ENCODE measurements around the gene ELFN1. TPM values are rescaled to one million over a fixed set of nuclear protein-coding genes. Genes with fewer than 3 reads are reported as not detected.

Gene ELFN1
- total and polyA plus RNA-seq, 9 of the 15 experiments (the other 6 are each of a cell fraction or from before 2014, with no cell fraction given), result 0.04 to 0.64 (median 0.18) TPM; not detected in 2

DNA sequence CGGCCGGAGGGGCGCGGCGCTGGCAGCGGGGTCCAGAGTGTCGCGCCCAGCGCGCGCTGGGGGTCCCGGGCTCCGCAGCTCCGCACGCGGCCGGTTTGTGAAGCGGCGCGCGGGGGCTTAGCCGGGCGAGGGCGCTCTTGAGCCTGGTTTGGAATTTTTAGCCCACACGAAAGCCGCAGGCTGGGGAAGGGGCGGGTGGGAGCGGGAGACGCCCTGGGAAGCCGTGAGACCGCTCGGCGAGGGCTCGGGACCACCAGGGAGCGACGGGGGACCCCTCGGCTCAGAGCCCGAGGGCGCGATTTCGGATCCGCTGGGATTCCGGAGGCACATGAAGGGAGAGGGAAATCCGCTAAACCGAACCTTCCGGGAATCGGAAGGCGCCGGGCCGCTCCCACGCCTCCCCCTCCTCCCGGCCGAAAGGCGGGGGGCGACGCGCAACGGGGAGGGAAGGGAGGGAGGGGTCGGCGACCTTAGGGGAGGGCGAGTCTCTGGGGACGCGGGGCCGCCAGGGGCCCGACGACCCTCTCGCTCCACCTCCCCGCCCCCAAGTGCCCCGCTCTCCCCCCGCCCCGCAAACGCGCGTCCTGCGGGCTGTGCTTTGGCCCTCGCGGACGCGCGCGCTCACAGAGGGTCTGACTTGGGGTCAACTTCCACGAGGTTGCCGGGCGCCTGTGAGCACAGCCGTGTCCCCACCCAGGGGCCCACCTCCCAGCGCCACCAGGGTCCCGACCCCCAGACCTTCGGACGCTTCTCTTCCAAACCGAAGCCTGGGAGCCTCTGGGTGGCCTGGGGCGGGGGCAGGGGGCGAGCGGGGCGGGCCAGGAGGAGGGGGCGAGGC is 5.1 kb upstream of the ELFN1 start (continued):
- TF ChIP-seq, protein P1, sequence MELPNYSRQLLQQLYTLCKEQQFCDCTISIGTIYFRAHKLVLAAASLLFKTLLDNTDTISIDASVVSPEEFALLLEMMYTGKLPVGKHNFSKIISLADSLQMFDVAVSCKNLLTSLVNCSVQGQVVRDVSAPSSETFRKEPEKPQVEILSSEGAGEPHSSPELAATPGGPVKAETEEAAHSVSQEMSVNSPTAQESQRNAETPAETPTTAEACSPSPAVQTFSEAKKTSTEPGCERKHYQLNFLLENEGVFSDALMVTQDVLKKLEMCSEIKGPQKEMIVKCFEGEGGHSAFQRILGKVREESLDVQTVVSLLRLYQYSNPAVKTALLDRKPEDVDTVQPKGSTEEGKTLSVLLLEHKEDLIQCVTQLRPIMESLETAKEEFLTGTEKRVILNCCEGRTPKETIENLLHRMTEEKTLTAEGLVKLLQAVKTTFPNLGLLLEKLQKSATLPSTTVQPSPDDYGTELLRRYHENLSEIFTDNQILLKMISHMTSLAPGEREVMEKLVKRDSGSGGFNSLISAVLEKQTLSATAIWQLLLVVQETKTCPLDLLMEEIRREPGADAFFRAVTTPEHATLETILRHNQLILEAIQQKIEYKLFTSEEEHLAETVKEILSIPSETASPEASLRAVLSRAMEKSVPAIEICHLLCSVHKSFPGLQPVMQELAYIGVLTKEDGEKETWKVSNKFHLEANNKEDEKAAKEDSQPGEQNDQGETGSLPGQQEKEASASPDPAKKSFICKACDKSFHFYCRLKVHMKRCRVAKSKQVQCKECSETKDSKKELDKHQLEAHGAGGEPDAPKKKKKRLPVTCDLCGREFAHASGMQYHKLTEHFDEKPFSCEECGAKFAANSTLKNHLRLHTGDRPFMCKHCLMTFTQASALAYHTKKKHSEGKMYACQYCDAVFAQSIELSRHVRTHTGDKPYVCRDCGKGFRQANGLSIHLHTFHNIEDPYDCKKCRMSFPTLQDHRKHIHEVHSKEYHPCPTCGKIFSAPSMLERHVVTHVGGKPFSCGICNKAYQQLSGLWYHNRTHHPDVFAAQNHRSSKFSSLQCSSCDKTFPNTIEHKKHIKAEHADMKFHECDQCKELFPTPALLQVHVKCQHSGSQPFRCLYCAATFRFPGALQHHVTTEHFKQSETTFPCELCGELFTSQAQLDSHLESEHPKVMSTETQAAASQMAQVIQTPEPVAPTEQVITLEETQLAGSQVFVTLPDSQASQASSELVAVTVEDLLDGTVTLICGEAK (IDR thresholded peaks at IDR 0.05), result no peak
- TF ChIP-seq, protein P1 (CRISPR knock-in tag; IDR thresholded peaks at IDR 0.05), result no peak
- TF ChIP-seq SRSF9 (IDR thresholded peaks at IDR 0.05; ENCODE audit: borderline replicate concordance, low read depth, low read length) (no peak), KLF1 (tag; IDR thresholded peaks at IDR 0.05) (no peak), ZNF197 (CRISPR knock-in tag; IDR thresholded peaks at IDR 0.05; ENCODE audit: low read depth) (no peak), TAF9B (IDR thresholded peaks at IDR 0.05; ENCODE audit: partially characterized antibody) (no peak), MYNN (IDR thresholded peaks at IDR 0.05) (no peak), MYNN (CRISPR knock-in tag; IDR thresholded peaks at IDR 0.05) (no peak), HMGN3 (IDR thresholded peaks at IDR 0.05; ENCODE audit: borderline replicate concordance, extremely low read depth, insufficient read length, low read depth, low read length) (no peak), BCL6 (CRISPR knock-in tag; IDR thresholded peaks at IDR 0.05) (no peak), CXXC5 (CRISPR knock-in tag; IDR thresholded peaks at IDR 0.05) (peak; percentile 60), CREBBP (IDR thresholded peaks at IDR 0.05; ENCODE audit: low read depth, low read length) (no peak), ZNF124 (CRISPR knock-in tag; IDR thresholded peaks at IDR 0.05) (no peak)
- TF ChIP-seq, protein P2, sequence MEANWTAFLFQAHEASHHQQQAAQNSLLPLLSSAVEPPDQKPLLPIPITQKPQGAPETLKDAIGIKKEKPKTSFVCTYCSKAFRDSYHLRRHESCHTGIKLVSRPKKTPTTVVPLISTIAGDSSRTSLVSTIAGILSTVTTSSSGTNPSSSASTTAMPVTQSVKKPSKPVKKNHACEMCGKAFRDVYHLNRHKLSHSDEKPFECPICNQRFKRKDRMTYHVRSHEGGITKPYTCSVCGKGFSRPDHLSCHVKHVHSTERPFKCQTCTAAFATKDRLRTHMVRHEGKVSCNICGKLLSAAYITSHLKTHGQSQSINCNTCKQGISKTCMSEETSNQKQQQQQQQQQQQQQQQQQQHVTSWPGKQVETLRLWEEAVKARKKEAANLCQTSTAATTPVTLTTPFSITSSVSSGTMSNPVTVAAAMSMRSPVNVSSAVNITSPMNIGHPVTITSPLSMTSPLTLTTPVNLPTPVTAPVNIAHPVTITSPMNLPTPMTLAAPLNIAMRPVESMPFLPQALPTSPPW (CRISPR knock-in tag; IDR thresholded peaks at IDR 0.05), result peak; percentile 55
- TF ChIP-seq, protein P3, sequence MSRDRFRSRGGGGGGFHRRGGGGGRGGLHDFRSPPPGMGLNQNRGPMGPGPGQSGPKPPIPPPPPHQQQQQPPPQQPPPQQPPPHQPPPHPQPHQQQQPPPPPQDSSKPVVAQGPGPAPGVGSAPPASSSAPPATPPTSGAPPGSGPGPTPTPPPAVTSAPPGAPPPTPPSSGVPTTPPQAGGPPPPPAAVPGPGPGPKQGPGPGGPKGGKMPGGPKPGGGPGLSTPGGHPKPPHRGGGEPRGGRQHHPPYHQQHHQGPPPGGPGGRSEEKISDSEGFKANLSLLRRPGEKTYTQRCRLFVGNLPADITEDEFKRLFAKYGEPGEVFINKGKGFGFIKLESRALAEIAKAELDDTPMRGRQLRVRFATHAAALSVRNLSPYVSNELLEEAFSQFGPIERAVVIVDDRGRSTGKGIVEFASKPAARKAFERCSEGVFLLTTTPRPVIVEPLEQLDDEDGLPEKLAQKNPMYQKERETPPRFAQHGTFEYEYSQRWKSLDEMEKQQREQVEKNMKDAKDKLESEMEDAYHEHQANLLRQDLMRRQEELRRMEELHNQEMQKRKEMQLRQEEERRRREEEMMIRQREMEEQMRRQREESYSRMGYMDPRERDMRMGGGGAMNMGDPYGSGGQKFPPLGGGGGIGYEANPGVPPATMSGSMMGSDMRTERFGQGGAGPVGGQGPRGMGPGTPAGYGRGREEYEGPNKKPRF (IDR thresholded peaks at IDR 0.05; ENCODE audit: low read depth, low read length), result no peak
